T-cell (primary cell): ENCODE results near the gene ARID5B. TPM values are rescaled to one million over a fixed set of nuclear protein-coding genes. Genes with fewer than 3 reads are reported as not detected.

ENCODE experiments used
- ATAC-seq, 4 experiments: fragments of 200-7000 bp in 3 of 4; fragments of 150-1000 bp in 1 of 4; cut with Tn5 transposase; replicated peaks in 1 of 4; 1 replicate in 3 of 4; 2 replicates in 1 of 4; pipeline ENCODE4 v1.10.0; 2021; ENCODE audit warnings: moderate library complexity in 3 of 4, mild to moderate bottlenecking in 2 of 4, moderate number of reproducible peaks in 1 of 4
- CTCF ChIA-PET, 2 donors: fragments of 300-600 bp; sonication (Branson Sonifier 250); formaldehyde crosslinking; loops; one replicate each; lab custom pipeline; 2022; ENCODE audit warnings: antibody characterized with exemption in 2 of 2; lab: Charles Lee
- POLR2A ChIA-PET, 2 donors: fragments of 300-600 bp; sonication (Branson Sonifier 250); formaldehyde crosslinking; loops; one replicate each; lab custom pipeline; 2022; ENCODE audit warnings: antibody characterized with exemption in 2 of 2; lab: Charles Lee
- DNase-seq, 35 experiments: peaks; one replicate each; pipeline versions ENCODE4 v3.0.0 to v3.0.0-alpha.2; 2013 to 2023
- H3K27ac ChIP-seq: one replicate; pipeline ENCODE4 v1.5.1; 2013; ENCODE audit warnings: low read length
- H3K27me3 ChIP-seq, 2 experiments: replicated peaks in 1 of 2; 1 replicate in 1 of 2; 2 replicates in 1 of 2; pipeline versions ENCODE4 v1.6.1 to v1.7.0; 2013; ENCODE audit warnings: low read length in 1 of 2, mixed read lengths in 1 of 2; ENCODE audit not compliant: control insufficient read depth in 2 of 2, insufficient read depth in 2 of 2; ENCODE audit errors: extremely low read depth in 1 of 2
- H3K36me3 ChIP-seq, 2 donors: 1 replicate in 1 of 2; 2 replicates in 1 of 2; pipeline versions ENCODE4 v1.6.1 to v1.7.0; 2013; ENCODE audit warnings: low read length in 1 of 2; ENCODE audit not compliant: control insufficient read depth in 2 of 2, insufficient read depth in 1 of 2; ENCODE audit errors: extremely low read depth in 1 of 2
- H3K4me1 ChIP-seq, 2 experiments: 1 replicate in 1 of 2; 2 replicates in 1 of 2; pipeline versions ENCODE4 v1.6.1 to v1.7.0; 2013; ENCODE audit warnings: low read length in 2 of 2, mixed read lengths in 1 of 2; ENCODE audit not compliant: insufficient read depth in 2 of 2, control insufficient read depth in 1 of 2; ENCODE audit errors: extremely low read depth in 1 of 2
- H3K4me3 ChIP-seq, 2 donors: 1 replicate in 1 of 2; 2 replicates in 1 of 2; pipeline versions ENCODE4 v1.5.1 to v1.7.0; 2013; ENCODE audit warnings: mild to moderate bottlenecking in 2 of 2, low read length in 1 of 2, moderate library complexity in 1 of 2; ENCODE audit not compliant: control insufficient read depth in 1 of 2; ENCODE audit errors: extremely low read depth in 1 of 2
- H3K9me3 ChIP-seq: 2 replicates; pipeline ENCODE4 v1.7.0; 2013
- H3K27ac Mint-ChIP-seq, 2 donors: one replicate each; pipeline ENCODE4 v1.8.0; 2020 to 2021; ENCODE audit warnings: mild to moderate bottlenecking in 2 of 2, mixed read lengths in 2 of 2
- H3K27me3 Mint-ChIP-seq, 2 donors: one replicate each; pipeline ENCODE4 v1.8.0; 2021 to 2022; ENCODE audit warnings: mixed read lengths in 2 of 2
- H3K36me3 Mint-ChIP-seq: one replicate; pipeline ENCODE4 v1.8.0; 2021; ENCODE audit warnings: mixed read lengths
- H3K4me1 Mint-ChIP-seq, 3 donors: one replicate each; pipeline ENCODE4 v1.8.0; 2020 to 2022; ENCODE audit warnings: mixed read lengths in 3 of 3, mild to moderate bottlenecking in 1 of 3
- H3K4me3 Mint-ChIP-seq, 3 donors: one replicate each; pipeline ENCODE4 v1.8.0; 2020 to 2022; ENCODE audit warnings: mild to moderate bottlenecking in 3 of 3, mixed read lengths in 3 of 3, moderate library complexity in 3 of 3
- H3K9me3 Mint-ChIP-seq, 3 donors: one replicate each; pipeline ENCODE4 v1.8.0; 2020 to 2022; ENCODE audit warnings: mixed read lengths in 3 of 3
- WGBS: methylation state at CpG from one replicate; pipeline ENCODE4 v1.1.5; 2013; ENCODE audit warnings: missing lambda C conversion rate; ENCODE audit not compliant: insufficient coverage; 5-methylcytosine and 5-hydroxymethylcytosine counted together
- total RNA-seq, 35 experiments: library from RNA in 6 of 35; stranded (reverse) in 6 of 35; fragments of 120-200 nt in 1 of 35; gene quantifications; one replicate each; pipeline versions ENCODE4 v1.2.1 to v1.2.4 and lab custom pipeline; 2013 to 2026

The ARID5B gene
- total RNA-seq, 5 donors from 2014 or later (not counting 1 experiment from before 2014, with no cell fraction given): 34.0 to 75.5 (median 42.5) TPM

- CTCF ChIA-PET: interaction anchor here in 1 of 2 donors (1.6 kb wide), 1 partner anchor 89 kb away, joined by 4 read pairs; no protein-coding TSS in a partner anchor
- H3K4me3 ChIP-seq: no peak overlapping the region
- Mint-ChIP-seq H3K4me3 (no peak overlapping the region), H3K27me3 (no peaks in the 10 kb centered on the region), H3K4me1 (peaks cover 44 to 88% (median 81%) of the 10 kb centered on the region in 3 donors), H3K36me3 (peaks cover 36% of the 10 kb centered on the region), H3K27ac (peak overlapping the region; percentile 16 to 70), H3K9me3 (no peaks in the 10 kb centered on the region)
- POLR2A ChIA-PET: no interaction called here
- no peak for ATAC-seq
- DNase-seq: no peak
- WGBS: 100% methylated on average over 2 of the region's 5 CpGs
- H3K36me3 ChIP-seq: peaks cover 0 to 6% of the 10 kb centered on the region in 2 donors
- H3K4me1 ChIP-seq: peaks cover 0 to 9% of the 10 kb centered on the region in 2 experiments
- no peaks in the 10 kb centered on the region for H3K9me3 ChIP-seq
- H3K27me3 ChIP-seq: no peaks in the 10 kb centered on the region
- no peak overlapping the region for H3K27ac ChIP-seq
Observed at GRCh38 chr10:61985715-61986114, 84.2 kb downstream of the ARID5B start.

- Mint-ChIP-seq H3K27ac (peak overlapping the region; percentile 91 to 94), H3K27me3 (no peaks in the 10 kb centered on the region), H3K4me3 (peak overlapping the region in 1 of 3 donors; percentile 42), H3K9me3 (no peaks in the 10 kb centered on the region), H3K36me3 (peaks cover 38% of the 10 kb centered on the region), H3K4me1 (peaks cover 50 to 90% (median 84%) of the 10 kb centered on the region in 3 donors)
- peak overlapping the region; percentile 52 for H3K27ac ChIP-seq
- H3K27me3 ChIP-seq: no peaks in the 10 kb centered on the region
- no peak for ATAC-seq
- POLR2A ChIA-PET: no interaction called here
- peaks cover 0 to 9% of the 10 kb centered on the region in 2 experiments for H3K4me1 ChIP-seq
- CTCF ChIA-PET: interaction anchor here in 1 of 2 donors (1.6 kb wide), 1 partner anchor 90 kb away, joined by 4 read pairs; no protein-coding TSS in a partner anchor
- H3K4me3 ChIP-seq: no peak overlapping the region
- 93% methylated on average over 2 of the region's 3 CpGs for WGBS
- no peaks in the 10 kb centered on the region for H3K9me3 ChIP-seq
- H3K36me3 ChIP-seq: peaks cover 0 to 3% of the 10 kb centered on the region in 2 donors
- no peak for DNase-seq
Observed at GRCh38 chr10:61986382-61986781, 84.9 kb downstream of the ARID5B start.

- Mint-ChIP-seq H3K9me3 (no peaks in the 10 kb centered on the region), H3K4me1 (peaks cover 56 to 88% (median 85%) of the 10 kb centered on the region in 3 donors), H3K27me3 (no peaks in the 10 kb centered on the region), H3K36me3 (peaks cover 36% of the 10 kb centered on the region), H3K4me3 (peak overlapping the region in 2 of 3 donors; percentile 21 to 42), H3K27ac (peak overlapping the region; percentile 91 to 94)
- 95% methylated on average over 2 of the region's 6 CpGs for WGBS
- CTCF ChIA-PET: interaction anchor here (1.3 to 1.7 kb wide), 4 partner anchors 51 to 258 kb away, joined by 3 to 6 read pairs (median 4); partner anchors contain the start of gene ARID5B (in 1 of the 2)
- H3K27me3 ChIP-seq: no peaks in the 10 kb centered on the region
- H3K36me3 ChIP-seq: no peaks in the 10 kb centered on the region
- peaks cover under 1 to 14% of the 10 kb centered on the region in 2 experiments for H3K4me1 ChIP-seq
- H3K4me3 ChIP-seq: no peak overlapping the region
- H3K27ac ChIP-seq: peak overlapping the region; percentile 52
- DNase-seq (no peak), ATAC-seq (no peak)
- POLR2A ChIA-PET: no interaction called here
- no peaks in the 10 kb centered on the region for H3K9me3 ChIP-seq
Observed at GRCh38 chr10:61986788-61987492, 85.4 kb downstream of the ARID5B start.

- no peaks in the 10 kb centered on the region for H3K9me3 Mint-ChIP-seq
- peaks cover 34% of the 10 kb centered on the region for H3K36me3 Mint-ChIP-seq
- no peak overlapping the region for H3K4me3 ChIP-seq
- no peaks in the 10 kb centered on the region for H3K9me3 ChIP-seq
- WGBS: no CpG with 5 or more reads among the region's 3 CpGs
- peak overlapping the region; percentile 10 to 47 (median 28) for H3K4me3 Mint-ChIP-seq
- peak overlapping the region; percentile 52 for H3K27ac ChIP-seq
- no peaks in the 10 kb centered on the region for H3K27me3 ChIP-seq
- peak in 2 of 4 experiments; percentile 4 to 11 for ATAC-seq
- no peak for DNase-seq
- POLR2A ChIA-PET: interaction anchor here (0.5 to 1.1 kb wide), 2 partner anchors 85 to 106 kb away, joined by 3 to 4 read pairs; no protein-coding TSS in a partner anchor
- peak overlapping the region; percentile 91 to 94 for H3K27ac Mint-ChIP-seq
- no peaks in the 10 kb centered on the region for H3K27me3 Mint-ChIP-seq
- H3K36me3 ChIP-seq: no peaks in the 10 kb centered on the region
- CTCF ChIA-PET: interaction anchor here (1.3 to 1.7 kb wide), 3 partner anchors 50 to 258 kb away, joined by 3 to 6 read pairs (median 4); partner anchors contain the start of gene ARID5B (in 1 of the 2)
- H3K4me1 ChIP-seq: peaks cover 3 to 18% of the 10 kb centered on the region in 2 experiments
- peaks cover 62 to 88% (median 86%) of the 10 kb centered on the region in 3 donors for H3K4me1 Mint-ChIP-seq
Observed at GRCh38 chr10:61987537-61987936, 86.0 kb downstream of the ARID5B start.

GRCh38 chr10:61987951-61988379, 86.5 kb downstream of the ARID5B start:
- peaks cover 3 to 18% of the 10 kb centered on the region in 2 experiments for H3K4me1 ChIP-seq
- H3K36me3 Mint-ChIP-seq: peaks cover 34% of the 10 kb centered on the region
- H3K4me1 Mint-ChIP-seq: peaks cover 66 to 88% (median 86%) of the 10 kb centered on the region in 3 donors
- ChIA-PET POLR2A (interaction anchor here (0.5 to 1.1 kb wide), 4 partner anchors 85 to 237 kb away, joined by 3 to 18 read pairs (median 4); no protein-coding TSS in a partner anchor), CTCF (interaction anchor here (0.5 to 1.7 kb wide), 9 partner anchors 35 to 257 kb away, joined by 3 to 6 read pairs (median 4); partner anchors contain the start of gene ARID5B (in 1 of the 2))
- peak in 7 of 35 experiments; percentile 3 to 60 (median 23) for DNase-seq
- peak overlapping the region; percentile 52 for H3K27ac ChIP-seq
- H3K9me3 Mint-ChIP-seq: no peaks in the 10 kb centered on the region
- H3K27ac Mint-ChIP-seq: peak overlapping the region; percentile 91 to 94
- WGBS: no CpG with 5 or more reads among the region's 2 CpGs
- no peak overlapping the region for H3K4me3 ChIP-seq
- H3K27me3 Mint-ChIP-seq: no peaks in the 10 kb centered on the region
- no peaks in the 10 kb centered on the region for H3K9me3 ChIP-seq
- peak; percentile 72 to 74 (median 72) for ATAC-seq
- no peaks in the 10 kb centered on the region for H3K36me3 ChIP-seq
- H3K4me3 Mint-ChIP-seq: peak overlapping the region; percentile 10 to 47 (median 28)
- H3K27me3 ChIP-seq: no peaks in the 10 kb centered on the region
